H1 (cell line): ENCODE measurements around the gene CLRN2. TPM values are rescaled to one million over a fixed set of nuclear protein-coding genes. Genes with fewer than 3 reads are reported as not detected.

Experiments used
- CBX5 ChIP-seq: fragments of 300-800, 300-1000 bp; sonication (generic); IDR thresholded peaks from 2 replicates; pipeline ENCODE4 v1.7.1; 2016; ENCODE audit warnings: antibody characterized with exemption, low read length, low read depth
- NANOG ChIP-seq: IDR thresholded peaks from 2 replicates; pipeline ENCODE4 v1.6.1; 2011; ENCODE audit warnings: low read length, low read depth, mild to moderate bottlenecking, inconsistent platforms; ENCODE audit not compliant: insufficient read depth, poor library complexity, severe bottlenecking
- SP2 ChIP-seq: IDR thresholded peaks from 2 replicates; pipeline ENCODE4 v1.6.1; 2012; ENCODE audit warnings: mild to moderate bottlenecking, low read length, inconsistent platforms
- polyA plus RNA-seq, 7 experiments: library from polyadenylated mRNA; depleted of rRNA in 3 of 7; stranded (reverse) in 5 of 7; unstranded in 2 of 7; fragments of >200 nt in 5 of 7; fragments of 200-250 nt in 2 of 7; gene quantifications; 1 replicate in 5 of 7; 2 replicates in 1 of 7; 4 replicates in 1 of 7; pipeline versions ENCODE4 v1.2.1 to v1.2.3, GENCODE V29; 2011 to 2013; ENCODE audit warnings: missing spikeins in 2 of 7, mixed read lengths in 2 of 7
- total RNA-seq: library from RNA; stranded (reverse); fragmentation: NEBNext Ultra II Directional; extraction: Animal tissue kit (Norgen Biotek cat#: 25700); gene quantifications from 2 replicates; pipeline ENCODE4 v1.2.1, GENCODE V29; 2021

Gene CLRN2
- total and polyA plus RNA-seq, 2 of the 8 experiments (the other 6 are each of a cell fraction or from before 2014, with no cell fraction given) = not detected

- TF ChIP-seq CBX5 = no peak
- no peak for TF ChIP-seq SP2
- TF ChIP-seq NANOG = no peak
These were observed 17.0 kb upstream of the CLRN2 start (continued) for GRCh38 chr4:17497890-17498523.
